OCI-LY1 (cell line): Measurements from ENCODE around the gene EXTL2.

ENCODE experiments used
- H2AFZ ChIP-seq: fragments of 200-600 bp; sonication (generic), shearing (Covaris generic); 2 replicates; pipeline ENCODE4 v1.6.0; 2014; ENCODE audit warnings: antibody characterized with exemption, mild to moderate bottlenecking, low read length
- H3F3A ChIP-seq: fragments of 200-600 bp; sonication (generic), shearing (Covaris generic); 2 replicates; pipeline ENCODE4 v1.6.0; 2014; ENCODE audit warnings: mild to moderate bottlenecking, antibody characterized with exemption, low read length, moderate library complexity; ENCODE audit not compliant: insufficient read depth
- H3K27ac ChIP-seq: fragments of 200-600 bp; sonication (generic); 2 replicates; pipeline ENCODE4 v1.5.1; 2014; ENCODE audit warnings: low read length, mixed run types, mild to moderate bottlenecking, low read depth; ENCODE audit not compliant: poor library complexity, severe bottlenecking
- H3K27me3 ChIP-seq: fragments of 200-600 bp; sonication (generic); 2 replicates; pipeline ENCODE4 v1.6.0; 2014; ENCODE audit warnings: antibody characterized with exemption, mild to moderate bottlenecking, low read length, moderate library complexity; ENCODE audit not compliant: insufficient read depth
- H3K36me3 ChIP-seq: fragments of 200-600 bp; sonication (generic); 2 replicates; pipeline ENCODE4 v1.6.1; 2014; ENCODE audit warnings: mild to moderate bottlenecking, antibody characterized with exemption, low read length, moderate library complexity, mixed read lengths; ENCODE audit not compliant: insufficient read depth
- H3K4me1 ChIP-seq: fragments of 200-600 bp; sonication (generic); 2 replicates; pipeline ENCODE4 v1.5.1; 2014; ENCODE audit warnings: mild to moderate bottlenecking, low read length, moderate library complexity; ENCODE audit not compliant: insufficient read depth, severe bottlenecking
- H3K4me2 ChIP-seq: fragments of 200-600 bp; sonication (generic), shearing (Covaris generic); 2 replicates; pipeline ENCODE4 v1.6.1; 2014; ENCODE audit warnings: low read length
- H3K4me3 ChIP-seq: fragments of 200-600 bp; sonication (generic); 2 replicates; pipeline ENCODE4 v1.5.1; 2014; ENCODE audit warnings: low read length, low read depth, mild to moderate bottlenecking, mixed read lengths; ENCODE audit not compliant: poor library complexity, severe bottlenecking
- H3K79me2 ChIP-seq: fragments of 200-600 bp; shearing (Covaris generic); 2 replicates; pipeline ENCODE4 v1.6.1; 2016; ENCODE audit warnings: mixed run types, low read length, mixed read lengths; ENCODE audit not compliant: insufficient read depth
- H3K9ac ChIP-seq: fragments of 200-600 bp; sonication (generic), shearing (Covaris generic); 2 replicates; pipeline ENCODE4 v1.6.1; 2014; ENCODE audit warnings: mild to moderate bottlenecking, low read length, mixed read lengths
- H3K9me2 ChIP-seq: fragments of 200-600 bp; sonication (generic), shearing (Covaris generic); 2 replicates; pipeline ENCODE4 v1.6.1; 2014; ENCODE audit warnings: low read depth, mild to moderate bottlenecking, low read length, mixed read lengths
- H3K9me3 ChIP-seq: fragments of 200-600 bp; shearing (Covaris generic); 2 replicates; pipeline ENCODE4 v1.6.1; 2014; ENCODE audit warnings: low read length, mixed read lengths
- H4K20me1 ChIP-seq: fragments of 200-600 bp; sonication (generic), shearing (Covaris generic); 2 replicates; pipeline ENCODE4 v1.6.0; 2016; ENCODE audit warnings: mild to moderate bottlenecking, low read length; ENCODE audit not compliant: insufficient read depth
- EZH2 ChIP-seq: fragments of 200-600 bp; sonication (generic), shearing (Covaris generic); IDR thresholded peaks from 2 replicates; pipeline ENCODE4 v1.8.0; 2017; ENCODE audit warnings: borderline replicate concordance, mixed run types, mild to moderate bottlenecking, antibody characterized with exemption, low read length, moderate library complexity, mixed read lengths
- TF ChIP-seq, protein P1 (sequence below): fragments of 200-600 bp; sonication (generic), shearing (Covaris generic); IDR thresholded peaks from 2 replicates; pipeline ENCODE4 v1.5.1; 2017; ENCODE audit warnings: mild to moderate bottlenecking, antibody characterized with exemption, low read length, moderate library complexity, mixed read lengths

The EXTL2 gene, protein sequence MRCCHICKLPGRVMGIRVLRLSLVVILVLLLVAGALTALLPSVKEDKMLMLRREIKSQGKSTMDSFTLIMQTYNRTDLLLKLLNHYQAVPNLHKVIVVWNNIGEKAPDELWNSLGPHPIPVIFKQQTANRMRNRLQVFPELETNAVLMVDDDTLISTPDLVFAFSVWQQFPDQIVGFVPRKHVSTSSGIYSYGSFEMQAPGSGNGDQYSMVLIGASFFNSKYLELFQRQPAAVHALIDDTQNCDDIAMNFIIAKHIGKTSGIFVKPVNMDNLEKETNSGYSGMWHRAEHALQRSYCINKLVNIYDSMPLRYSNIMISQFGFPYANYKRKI

DNA sequence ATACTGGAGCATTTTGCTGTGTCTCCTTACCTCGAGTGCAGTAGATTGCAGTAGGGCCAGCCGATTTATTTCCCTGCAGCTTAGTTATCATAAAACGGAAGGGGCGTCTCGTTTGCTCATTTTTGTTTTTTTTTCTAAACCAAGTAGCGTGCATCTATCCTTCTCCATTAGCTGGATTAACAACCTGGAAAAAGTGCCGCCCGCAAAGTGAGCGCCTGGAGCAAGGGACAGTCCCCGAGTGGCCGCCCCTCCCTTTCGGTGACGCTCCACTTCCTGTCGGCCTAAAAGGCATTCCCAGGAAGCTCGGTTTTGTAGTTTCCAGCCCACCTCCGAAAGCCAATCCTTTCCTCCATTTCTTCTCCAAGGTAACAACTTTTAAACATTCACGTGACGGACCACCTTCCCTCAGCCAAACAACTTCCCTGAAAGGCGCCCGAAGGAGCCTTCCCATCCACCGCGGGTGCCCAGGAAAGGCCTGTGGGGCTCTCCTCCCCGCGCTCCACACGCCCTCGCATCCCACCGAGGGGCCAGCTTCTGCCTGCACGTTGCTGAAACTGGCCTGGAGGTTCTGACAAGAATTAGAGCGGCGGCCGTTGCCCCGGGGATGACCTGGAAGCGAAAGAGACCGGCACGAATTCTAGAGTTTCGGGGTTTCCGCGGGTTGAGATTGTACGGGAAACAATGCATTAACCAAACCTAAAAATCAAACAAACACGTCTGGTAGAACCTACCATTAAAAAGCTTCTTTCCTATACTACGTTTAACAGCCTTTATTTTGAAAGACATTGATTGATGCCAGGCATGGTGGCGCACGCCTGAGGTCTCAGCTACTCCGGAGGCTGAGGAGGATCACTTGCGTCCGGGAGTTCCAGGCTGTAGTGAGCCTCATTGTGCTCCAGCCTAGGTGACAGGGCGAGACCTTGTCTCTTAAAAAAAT is at the start of gene EXTL2:
Gene EXTL2 (minus strand): TSS at position 240 of the 937 bp plus-strand sequence. CDS start 6,085 bp downstream, outside the sequence.
- H2AFZ ChIP-seq: peak within 1 kb of the TSS; percentile 65
- H3K79me2 ChIP-seq: no peaks in the 10 kb centered on the region
- H3K36me3 ChIP-seq: peaks cover 14% of the 10 kb centered on the region; the same call in 1 of the 2 replicates
- TF ChIP-seq EZH2: no peak
- TF ChIP-seq, protein P1, sequence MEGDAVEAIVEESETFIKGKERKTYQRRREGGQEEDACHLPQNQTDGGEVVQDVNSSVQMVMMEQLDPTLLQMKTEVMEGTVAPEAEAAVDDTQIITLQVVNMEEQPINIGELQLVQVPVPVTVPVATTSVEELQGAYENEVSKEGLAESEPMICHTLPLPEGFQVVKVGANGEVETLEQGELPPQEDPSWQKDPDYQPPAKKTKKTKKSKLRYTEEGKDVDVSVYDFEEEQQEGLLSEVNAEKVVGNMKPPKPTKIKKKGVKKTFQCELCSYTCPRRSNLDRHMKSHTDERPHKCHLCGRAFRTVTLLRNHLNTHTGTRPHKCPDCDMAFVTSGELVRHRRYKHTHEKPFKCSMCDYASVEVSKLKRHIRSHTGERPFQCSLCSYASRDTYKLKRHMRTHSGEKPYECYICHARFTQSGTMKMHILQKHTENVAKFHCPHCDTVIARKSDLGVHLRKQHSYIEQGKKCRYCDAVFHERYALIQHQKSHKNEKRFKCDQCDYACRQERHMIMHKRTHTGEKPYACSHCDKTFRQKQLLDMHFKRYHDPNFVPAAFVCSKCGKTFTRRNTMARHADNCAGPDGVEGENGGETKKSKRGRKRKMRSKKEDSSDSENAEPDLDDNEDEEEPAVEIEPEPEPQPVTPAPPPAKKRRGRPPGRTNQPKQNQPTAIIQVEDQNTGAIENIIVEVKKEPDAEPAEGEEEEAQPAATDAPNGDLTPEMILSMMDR: no peak
- H3K4me3 ChIP-seq: peak within 1 kb of the TSS; percentile 87
- H3K9ac ChIP-seq: peak within 1 kb of the TSS; percentile 82
- H3K9me3 ChIP-seq: no peaks in the 10 kb centered on the region
- no peaks in the 10 kb centered on the region for H3K27me3 ChIP-seq
- no peaks in the 10 kb centered on the region for H3K9me2 ChIP-seq
- no peaks in the 10 kb centered on the region for H4K20me1 ChIP-seq
- peak within 1 kb of the TSS; percentile 89 for H3K4me2 ChIP-seq
- peaks cover 26% of the 10 kb centered on the region for H3K4me1 ChIP-seq
- no peaks in the 10 kb centered on the region for H3F3A ChIP-seq
- H3K27ac ChIP-seq: peak within 1 kb of the TSS; percentile 72

GRCh38 chr1:100943533-100943932 is 48.9 kb upstream of the EXTL2 start:
- H3K9me3 ChIP-seq: no peaks in the 10 kb centered on the region
- no peaks in the 10 kb centered on the region for H3K27me3 ChIP-seq
- H4K20me1 ChIP-seq: no peaks in the 10 kb centered on the region
- no peaks in the 10 kb centered on the region for H3F3A ChIP-seq
- H3K4me2 ChIP-seq: no peak overlapping the region
- no peak overlapping the region for H2AFZ ChIP-seq
- H3K79me2 ChIP-seq: no peaks in the 10 kb centered on the region
- peaks cover 26% of the 10 kb centered on the region for H3K36me3 ChIP-seq
- TF ChIP-seq, protein P1: no peak
- H3K27ac ChIP-seq: no peak overlapping the region
- no peak overlapping the region for H3K4me3 ChIP-seq
- H3K9ac ChIP-seq: no peak overlapping the region
- no peaks in the 10 kb centered on the region for H3K9me2 ChIP-seq
- no peaks in the 10 kb centered on the region for H3K4me1 ChIP-seq

- H3K79me2 ChIP-seq: no peaks in the 10 kb centered on the region
- no peaks in the 10 kb centered on the region for H3K9me2 ChIP-seq
- peaks cover 36% of the 10 kb centered on the region for H3K36me3 ChIP-seq
- no peak overlapping the region for H3K27ac ChIP-seq
- no peak overlapping the region for H3K9ac ChIP-seq
- TF ChIP-seq EZH2: no peak
- TF ChIP-seq, protein P1: no peak
- H3F3A ChIP-seq: no peaks in the 10 kb centered on the region
- no peak overlapping the region for H3K4me3 ChIP-seq
- no peaks in the 10 kb centered on the region for H3K4me1 ChIP-seq
- no peaks in the 10 kb centered on the region for H3K27me3 ChIP-seq
- H3K4me2 ChIP-seq: no peak overlapping the region
- no peak overlapping the region for H2AFZ ChIP-seq
- H3K9me3 ChIP-seq: no peaks in the 10 kb centered on the region
- H4K20me1 ChIP-seq: no peaks in the 10 kb centered on the region
Observed at GRCh38 chr1:100942304-100943046, 47.8 kb upstream of the EXTL2 start.
